D721Med (cell line): Measurements from ENCODE around the gene NEDD4L.

Source experiments
- DNase-seq: peaks from one replicate; pipeline ENCODE4 v3.0.0; 2011; ENCODE audit warnings: low spot score; ENCODE audit not compliant: insufficient read length
- FAIRE-seq: peaks from 2 replicates; lab custom pipeline; 2011; peaks lifted over from hg19 to GRCh38; lab: Jason Lieb, UNC
- CTCF ChIP-seq: IDR thresholded peaks from 2 replicates; pipeline ENCODE4 v1.5.1; 2012; ENCODE audit warnings: mild to moderate bottlenecking, control low read depth; ENCODE audit not compliant: insufficient read depth; ENCODE audit errors: missing control alignments

The NEDD4L gene

GRCh38 chr18:58183226-58183625 is 139.2 kb downstream of the NEDD4L start:
- DNase-seq (no peak), FAIRE-seq (no peak)
- no peak for TF ChIP-seq CTCF

GRCh38 chr18:58186258-58186948 is 142.4 kb downstream of the NEDD4L start:
- DNase-seq (no peak), FAIRE-seq (peak; percentile 97)
- no peak for TF ChIP-seq CTCF

GRCh38 chr18:58187674-58188073 is 143.6 kb downstream of the NEDD4L start:
- FAIRE-seq (peak; percentile 98), DNase-seq (no peak)
- TF ChIP-seq CTCF, result no peak

GRCh38 chr18:58188996-58189395 is 145.0 kb downstream of the NEDD4L start:
- no peak for TF ChIP-seq CTCF
- no peak for DNase-seq
- no peak for FAIRE-seq

- FAIRE-seq (peak; percentile 100), DNase-seq (peak; percentile 90)
- TF ChIP-seq CTCF, result no peak
These were observed 147.0 kb downstream of the NEDD4L start for GRCh38 chr18:58190842-58191530.

GRCh38 chr18:58191626-58192025 is 147.6 kb downstream of the NEDD4L start:
- DNase-seq, result no peak
- TF ChIP-seq CTCF, result no peak
- no peak for FAIRE-seq

- no peak for FAIRE-seq
These were observed 148.5 kb downstream of the NEDD4L start for GRCh38 chr18:58192519-58192918.

More at GRCh38 chr18:58192519-58192918, 148.5 kb downstream of the NEDD4L start:
- DNase-seq, result no peak
- TF ChIP-seq CTCF, result no peak
